Caco-2 (cell line): ENCODE results near the gene ACAT2. TPM values are rescaled to one million over a fixed set of nuclear protein-coding genes. Genes with fewer than 3 reads are reported as not detected.
"Not testable (repeated sequence)": the region's sequence is repeated elsewhere in the genome, so short reads cannot be mapped to it uniquely, and the experiment has no call there.

ENCODE experiments used
- BruUV-seq: library from RNA; stranded (reverse); fragments of 400-500 nt; replicated peaks from 2 replicates; lab custom pipeline; 2021; lab: Mats Ljungman, UMichigan
- CTCF ChIA-PET: fragments of 300-600 bp; sonication (Branson Sonifier 250); formaldehyde crosslinking; loops from one replicate; lab custom pipeline; 2022; ENCODE audit warnings: antibody characterized with exemption; lab: Charles Lee
- POLR2A ChIA-PET: fragments of 300-600 bp; sonication (Branson Sonifier 250); formaldehyde crosslinking; loops from one replicate; lab custom pipeline; 2022; ENCODE audit warnings: antibody characterized with exemption; lab: Charles Lee
- DNase-seq, 2 experiments: peaks; one replicate each; pipeline versions ENCODE4 v3.0.0 to v3.0.0-alpha.2; 2020 to 2022
- H3K27me3 ChIP-seq: replicated peaks from 2 replicates; pipeline ENCODE4 v1.6.0; 2011; ENCODE audit warnings: low read length; ENCODE audit not compliant: control insufficient read depth, insufficient read depth
- H3K36me3 ChIP-seq: 2 replicates; pipeline ENCODE4 v1.5.1; 2011; ENCODE audit warnings: low read length; ENCODE audit not compliant: control insufficient read depth, insufficient read depth
- H3K4me1 ChIP-seq: fragments of 250-450 bp; sonication (Bioruptor Pico); 2 replicates; pipeline ENCODE4 v1.5.1; 2020; ENCODE audit warnings: mild to moderate bottlenecking
- H3K4me3 ChIP-seq: 2 replicates; pipeline ENCODE4 v1.5.1; 2011; ENCODE audit warnings: low read depth, mild to moderate bottlenecking, control low read depth, low read length
- H3K9me3 ChIP-seq: fragments of 250-450 bp; sonication (Bioruptor Pico); 2 replicates; pipeline ENCODE4 v1.5.1; 2020; ENCODE audit warnings: mild to moderate bottlenecking, moderate library complexity
- H3K27ac Mint-ChIP-seq: one replicate; pipeline ENCODE4 v1.8.0; 2022; ENCODE audit warnings: mixed read lengths; ENCODE audit not compliant: unreplicated experiment
- H3K27me3 Mint-ChIP-seq: one replicate; pipeline ENCODE4 v1.8.0; 2022; ENCODE audit warnings: mixed read lengths; ENCODE audit not compliant: insufficient read depth, unreplicated experiment
- H3K36me3 Mint-ChIP-seq: one replicate; pipeline ENCODE4 v1.8.0; 2022; ENCODE audit warnings: mild to moderate bottlenecking, mixed read lengths; ENCODE audit not compliant: insufficient read depth, unreplicated experiment
- H3K4me1 Mint-ChIP-seq: one replicate; pipeline ENCODE4 v1.8.0; 2022; ENCODE audit warnings: low read depth, mixed read lengths; ENCODE audit not compliant: unreplicated experiment
- H3K4me3 Mint-ChIP-seq: one replicate; pipeline ENCODE4 v1.8.0; 2022; ENCODE audit warnings: mild to moderate bottlenecking, moderate library complexity, mixed read lengths; ENCODE audit not compliant: unreplicated experiment
- H3K9me3 Mint-ChIP-seq: one replicate; pipeline ENCODE4 v1.8.0; 2022; ENCODE audit warnings: mixed read lengths; ENCODE audit not compliant: unreplicated experiment
- intact Hi-C: fragments of 100-400 bp; cut with micrococcal nuclease; formaldehyde crosslinking; loops from one replicate; pipeline ENCODE4 v1.10.0; 2022; ENCODE audit not compliant: unreplicated experiment
- total RNA-seq: library from RNA; stranded (reverse); gene quantifications from 2 replicates; pipeline ENCODE4 v1.2.3, GENCODE V29; 2022
- TF ChIP-seq, protein P1 (sequence below), 2 experiments: fragments of 200-600 bp in 1 of 2; IDR thresholded peaks; 1 replicate in 1 of 2; 2 replicates in 1 of 2; pipeline versions ENCODE4 v1.5.1 to v1.8.0; 2011 to 2022; ENCODE audit warnings: antibody characterized with exemption in 1 of 2, control low read depth in 1 of 2, inconsistent platforms in 1 of 2, low read depth in 1 of 2, low read length in 1 of 2, mild to moderate bottlenecking in 1 of 2, moderate library complexity in 1 of 2; ENCODE audit not compliant: insufficient read depth in 1 of 2, severe bottlenecking in 1 of 2, unreplicated experiment in 1 of 2

Gene ACAT2
- total RNA-seq, 1 experiment from 2014 or later: 131 TPM

- Histone ChIP-seq H3K4me1 (peaks cover 18% of the 10 kb centered on the region), H3K27me3 (no peaks in the 10 kb centered on the region), H3K9me3 (no peaks in the 10 kb centered on the region), H3K4me3 (peak within 1 kb of the TSS; percentile 95), H3K36me3 (peaks cover 3% of the 10 kb centered on the region)
- peaks cover 18% of the 10 kb centered on the region for H3K4me1 Mint-ChIP-seq
- CTCF ChIA-PET: interaction anchor here (0.9 to 1.6 kb wide), 5 partner anchors 16 to 656 kb away, joined by 3 to 7 read pairs (median 4); partner anchors contain the start of gene ACAT2
- intact Hi-C loops: loop anchor here (1.0 kb wide), 2 partner anchors 17 to 63 kb away; partner anchors contain the start of gene WTAP
- DNase-seq: peak; percentile 91 to 95
- TSS peak; percentile 33 for BruUV-seq
- POLR2A ChIA-PET: interaction anchor here (0.6 to 4.4 kb wide), 11 partner anchors 16 to 179 kb away, joined by 3 to 71 read pairs (median 4); partner anchors contain the start of genes ACAT2 and WTAP
- peak within 1 kb of the TSS; percentile 96 for H3K4me3 Mint-ChIP-seq
- no peaks in the 10 kb centered on the region for H3K9me3 Mint-ChIP-seq
- no peaks in the 10 kb centered on the region for H3K27me3 Mint-ChIP-seq
- peaks cover 94% of the 10 kb centered on the region for H3K36me3 Mint-ChIP-seq
- H3K27ac Mint-ChIP-seq: peak within 1 kb of the TSS; percentile 98
- TF ChIP-seq, protein P1, sequence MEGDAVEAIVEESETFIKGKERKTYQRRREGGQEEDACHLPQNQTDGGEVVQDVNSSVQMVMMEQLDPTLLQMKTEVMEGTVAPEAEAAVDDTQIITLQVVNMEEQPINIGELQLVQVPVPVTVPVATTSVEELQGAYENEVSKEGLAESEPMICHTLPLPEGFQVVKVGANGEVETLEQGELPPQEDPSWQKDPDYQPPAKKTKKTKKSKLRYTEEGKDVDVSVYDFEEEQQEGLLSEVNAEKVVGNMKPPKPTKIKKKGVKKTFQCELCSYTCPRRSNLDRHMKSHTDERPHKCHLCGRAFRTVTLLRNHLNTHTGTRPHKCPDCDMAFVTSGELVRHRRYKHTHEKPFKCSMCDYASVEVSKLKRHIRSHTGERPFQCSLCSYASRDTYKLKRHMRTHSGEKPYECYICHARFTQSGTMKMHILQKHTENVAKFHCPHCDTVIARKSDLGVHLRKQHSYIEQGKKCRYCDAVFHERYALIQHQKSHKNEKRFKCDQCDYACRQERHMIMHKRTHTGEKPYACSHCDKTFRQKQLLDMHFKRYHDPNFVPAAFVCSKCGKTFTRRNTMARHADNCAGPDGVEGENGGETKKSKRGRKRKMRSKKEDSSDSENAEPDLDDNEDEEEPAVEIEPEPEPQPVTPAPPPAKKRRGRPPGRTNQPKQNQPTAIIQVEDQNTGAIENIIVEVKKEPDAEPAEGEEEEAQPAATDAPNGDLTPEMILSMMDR (IDR thresholded peaks at IDR 0.05; ENCODE audit: insufficient read depth in 1 of 2, low read depth in 1 of 2, low read length in 1 of 2, severe bottlenecking in 1 of 2, unreplicated experiment in 1 of 2): no peak
Observed at GRCh38 chr6:159790149-159790955, 28.5 kb downstream of the ACAT2 start, which contains the start of gene MRPL18. TSS of gene MRPL18 (plus strand) at chr6:159790467. CDS start at chr6:159790588, 121 bp downstream.

GRCh38 chr6:159790956-159791598 lies 29.2 kb downstream of the ACAT2 start:
- Mint-ChIP-seq H3K36me3 (peaks cover 94% of the 10 kb centered on the region), H3K27ac (peak overlapping the region; percentile 98), H3K9me3 (no peaks in the 10 kb centered on the region), H3K4me1 (peaks cover 18% of the 10 kb centered on the region), H3K27me3 (no peaks in the 10 kb centered on the region), H3K4me3 (peak overlapping the region; percentile 96)
- Histone ChIP-seq H3K4me1 (peaks cover 18% of the 10 kb centered on the region), H3K36me3 (peaks cover 3% of the 10 kb centered on the region), H3K9me3 (no peaks in the 10 kb centered on the region), H3K4me3 (peak overlapping the region; percentile 95), H3K27me3 (no peaks in the 10 kb centered on the region)
- TF ChIP-seq, protein P1 (IDR thresholded peaks at IDR 0.05; ENCODE audit: insufficient read depth in 1 of 2, low read depth in 1 of 2, low read length in 1 of 2, severe bottlenecking in 1 of 2, unreplicated experiment in 1 of 2): no peak
- intact Hi-C loops: loop anchor here (1.0 kb wide), 2 partner anchors 16 to 64 kb away; partner anchors contain the start of gene WTAP
- BruUV-seq: no TSS peak
- DNase-seq: peak in 1 of 2 experiments; percentile 20
- CTCF ChIA-PET: interaction anchor here (0.9 to 1.6 kb wide), 3 partner anchors 16 to 657 kb away, joined by 3 to 7 read pairs (median 4); partner anchors contain the start of gene ACAT2
- POLR2A ChIA-PET: interaction anchor here (1.0 to 4.4 kb wide), 5 partner anchors 15 to 178 kb away, joined by 3 to 71 read pairs (median 21); partner anchors contain the start of genes ACAT2 and WTAP

DNA sequence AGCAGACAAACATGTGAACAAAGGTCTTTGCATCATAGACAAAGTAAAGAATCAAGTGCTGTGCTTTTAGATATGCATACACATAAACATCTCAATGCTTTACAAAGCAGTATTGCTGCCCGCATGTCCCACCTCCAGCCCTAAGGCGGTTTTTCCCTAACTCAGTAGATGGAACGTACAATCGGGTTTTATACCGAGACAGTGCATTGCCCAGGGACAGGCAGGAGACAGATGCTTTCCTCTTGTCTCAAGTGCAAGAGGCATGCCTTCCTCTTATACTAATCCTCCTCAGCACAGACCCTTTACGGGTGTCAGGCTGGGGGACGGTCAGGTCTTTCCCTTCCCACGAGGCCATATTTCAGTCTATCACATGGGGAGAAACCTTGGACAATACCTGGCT lies 33.1 kb downstream of the ACAT2 start:
- BruUV-seq, H3K9me3 Mint-ChIP-seq, H3K4me3 Mint-ChIP-seq, DNase-seq, CTCF ChIA-PET, H3K27ac Mint-ChIP-seq, H3K36me3 ChIP-seq, H3K4me1 Mint-ChIP-seq, H3K27me3 Mint-ChIP-seq, H3K9me3 ChIP-seq, intact Hi-C loops, H3K27me3 ChIP-seq, H3K4me1 ChIP-seq, H3K4me3 ChIP-seq, POLR2A ChIA-PET: not testable (repeated sequence)
- H3K36me3 Mint-ChIP-seq: peaks cover 86% of the 10 kb centered on the region
